Erythroblast (primary cell): Measurements from ENCODE around the gene SLC25A27.

Source experiments
- GATA1 ChIP-seq: IDR thresholded peaks from 2 replicates; pipeline ENCODE4 v1.6.1; 2011; ENCODE audit warnings: low read depth, mild to moderate bottlenecking, control low read depth, low read length, moderate library complexity
- POLR2A ChIP-seq: IDR thresholded peaks from 2 replicates; pipeline ENCODE4 v1.6.1; 2011; ENCODE audit warnings: mild to moderate bottlenecking, low read length

DNA sequence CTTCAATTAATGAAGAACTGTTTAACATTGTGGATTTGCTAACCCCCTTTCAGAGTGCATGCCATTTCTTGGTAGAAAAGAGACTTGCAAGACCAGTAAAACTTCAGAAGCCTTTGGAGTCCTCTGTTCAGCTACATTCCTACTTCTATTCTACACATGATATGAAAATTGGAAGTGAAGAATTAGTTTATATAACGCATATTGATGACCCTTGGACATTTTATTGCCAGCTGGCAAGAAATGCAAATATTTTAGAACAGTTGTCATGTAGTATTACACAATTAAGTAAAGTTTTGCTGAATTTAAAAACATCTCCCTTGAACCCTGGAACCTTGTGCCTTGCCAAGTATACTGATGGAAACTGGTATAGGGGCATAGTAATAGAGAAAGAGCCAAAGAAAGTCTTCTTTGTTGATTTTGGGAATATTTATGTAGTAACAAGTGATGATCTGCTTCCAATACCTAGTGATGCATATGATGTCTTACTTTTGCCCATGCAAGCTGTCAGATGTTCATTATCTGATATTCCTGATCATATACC is 38.2 kb downstream of the SLC25A27 start:
- no peak for TF ChIP-seq POLR2A
- no peak for TF ChIP-seq GATA1
